Calu3 (cell line): ENCODE data around the gene SGCD. TPM values are rescaled to one million over a fixed set of nuclear protein-coding genes. Genes with fewer than 3 reads are reported as not detected.

Experiments
- BruUV-seq: library from RNA; stranded (reverse); fragments of 400-500 nt; replicated peaks from 2 replicates; lab custom pipeline; 2021; lab: Mats Ljungman, UMichigan
- CTCF ChIA-PET: fragments of 300-600 bp; sonication (Branson Sonifier 250); formaldehyde crosslinking; loops from one replicate; lab custom pipeline; 2022; ENCODE audit warnings: antibody characterized with exemption; lab: Charles Lee
- DNase-seq: peaks from one replicate; pipeline ENCODE4 v3.0.0; 2022
- H3K27ac Mint-ChIP-seq: one replicate; pipeline ENCODE4 v1.8.0; 2022; ENCODE audit warnings: mixed read lengths; ENCODE audit not compliant: unreplicated experiment
- H3K27me3 Mint-ChIP-seq: one replicate; pipeline ENCODE4 v1.8.0; 2022; ENCODE audit warnings: mixed read lengths; ENCODE audit not compliant: unreplicated experiment
- H3K36me3 Mint-ChIP-seq: one replicate; pipeline ENCODE4 v1.8.0; 2022; ENCODE audit warnings: mild to moderate bottlenecking, moderate library complexity, mixed read lengths; ENCODE audit not compliant: insufficient read depth, unreplicated experiment
- H3K4me1 Mint-ChIP-seq: one replicate; pipeline ENCODE4 v1.8.0; 2022; ENCODE audit warnings: mild to moderate bottlenecking, low read depth, mixed read lengths; ENCODE audit not compliant: unreplicated experiment
- H3K4me3 Mint-ChIP-seq: one replicate; pipeline ENCODE4 v1.8.0; 2022; ENCODE audit warnings: mild to moderate bottlenecking, low read depth, moderate library complexity, mixed read lengths; ENCODE audit not compliant: unreplicated experiment
- H3K9me3 Mint-ChIP-seq: one replicate; pipeline ENCODE4 v1.8.0; 2022; ENCODE audit warnings: low read depth, mixed read lengths; ENCODE audit not compliant: unreplicated experiment
- CTCF ChIP-seq: fragments of 200-600 bp; IDR thresholded peaks from one replicate; pipeline ENCODE4 v1.8.0; 2022; ENCODE audit warnings: antibody characterized with exemption; ENCODE audit not compliant: unreplicated experiment
- intact Hi-C: fragments of 100-400 bp; cut with micrococcal nuclease; formaldehyde crosslinking; loops from one replicate; pipeline ENCODE4 v1.10.0; 2022; ENCODE audit not compliant: unreplicated experiment
- total RNA-seq: library from RNA; stranded (reverse); gene quantifications from 2 replicates; pipeline ENCODE4 v1.2.3, GENCODE V29; 2022

SGCD gene
- total RNA-seq, 1 experiment from 2014 or later: not detected

- H3K4me1 Mint-ChIP-seq: no peaks in the 10 kb centered on the region
- H3K36me3 Mint-ChIP-seq: no peaks in the 10 kb centered on the region
- intact Hi-C loops: no loop called here
- no peak overlapping the region for H3K4me3 Mint-ChIP-seq
- no peak overlapping the region for H3K27ac Mint-ChIP-seq
- peaks cover 3% of the 10 kb centered on the region for H3K9me3 Mint-ChIP-seq
- no peaks in the 10 kb centered on the region for H3K27me3 Mint-ChIP-seq
- no peak for TF ChIP-seq CTCF
- BruUV-seq: no TSS peak
- CTCF ChIA-PET: no interaction called here
- DNase-seq: no peak
Observed at GRCh38 chr5:156379206-156379605, 52.2 kb downstream of the SGCD start.

- CTCF ChIA-PET: no interaction called here
- Mint-ChIP-seq H3K27ac (no peak overlapping the region), H3K4me1 (no peaks in the 10 kb centered on the region), H3K4me3 (no peak overlapping the region), H3K9me3 (peaks cover 3% of the 10 kb centered on the region), H3K36me3 (no peaks in the 10 kb centered on the region), H3K27me3 (no peaks in the 10 kb centered on the region)
- TF ChIP-seq CTCF: no peak
- no peak for DNase-seq
- BruUV-seq: no TSS peak
- intact Hi-C loops: no loop called here
Observed at GRCh38 chr5:156380848-156381247, 53.9 kb downstream of the SGCD start.

GRCh38 chr5:156383510-156384265 is 56.7 kb downstream of the SGCD start:
- H3K27ac Mint-ChIP-seq: no peak overlapping the region
- intact Hi-C loops: no loop called here
- no peak overlapping the region for H3K4me3 Mint-ChIP-seq
- H3K4me1 Mint-ChIP-seq: no peaks in the 10 kb centered on the region
- CTCF ChIA-PET: no interaction called here
- TF ChIP-seq CTCF: no peak
- DNase-seq: no peak
- H3K27me3 Mint-ChIP-seq: no peaks in the 10 kb centered on the region
- peaks cover 3% of the 10 kb centered on the region for H3K9me3 Mint-ChIP-seq
- H3K36me3 Mint-ChIP-seq: no peaks in the 10 kb centered on the region
- no TSS peak for BruUV-seq

DNA sequence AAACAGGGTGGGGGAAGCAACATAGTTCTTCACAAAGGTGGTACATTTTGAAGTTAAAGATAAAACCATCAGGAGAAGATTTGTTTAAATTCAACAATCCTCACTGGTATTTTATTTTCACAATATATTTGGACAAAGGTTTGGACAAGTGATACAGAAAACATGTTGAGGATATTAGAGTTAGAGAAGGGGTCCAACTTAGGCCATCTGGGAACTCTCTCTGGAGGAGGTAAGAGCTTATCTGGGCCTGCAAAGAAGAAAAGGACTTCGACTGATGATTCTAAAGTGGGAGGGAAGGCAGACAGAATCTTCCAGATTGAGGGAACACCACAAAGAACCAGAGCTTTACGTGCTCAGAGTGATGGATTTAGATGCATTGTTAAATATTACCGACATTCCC is 58.5 kb downstream of the SGCD start:
- intact Hi-C loops: no loop called here
- no peaks in the 10 kb centered on the region for H3K36me3 Mint-ChIP-seq
- no peak overlapping the region for H3K27ac Mint-ChIP-seq
- BruUV-seq: no TSS peak
- H3K4me3 Mint-ChIP-seq: no peak overlapping the region
- DNase-seq: no peak
- no peaks in the 10 kb centered on the region for H3K4me1 Mint-ChIP-seq
- no peak for TF ChIP-seq CTCF
- CTCF ChIA-PET: no interaction called here
- H3K9me3 Mint-ChIP-seq: no peaks in the 10 kb centered on the region
- no peaks in the 10 kb centered on the region for H3K27me3 Mint-ChIP-seq
